ENCODE results near the gene HIGD2B.
"Not testable (repeated sequence)": the region's sequence is repeated elsewhere in the genome, so short reads cannot be mapped to it uniquely, and the experiment has no call there.

Gene HIGD2B

GRCh38 chr15:72654397-72654796 is 31.6 kb downstream of the HIGD2B start, which contains the start of gene GOLGA6B:
TSS of gene GOLGA6B (plus strand) at chr15:72654697. CDS start at chr15:72654738, 41 bp downstream.
- not testable (repeated sequence) for H3K36me3 Mint-ChIP-seq (ENCODE audit: low read depth); H3K4me1 Mint-ChIP-seq; H3K27me3 Mint-ChIP-seq (ENCODE audit: low read depth); H3K4me3 Mint-ChIP-seq; H3K27ac Mint-ChIP-seq; H3K9me3 Mint-ChIP-seq

DNA sequence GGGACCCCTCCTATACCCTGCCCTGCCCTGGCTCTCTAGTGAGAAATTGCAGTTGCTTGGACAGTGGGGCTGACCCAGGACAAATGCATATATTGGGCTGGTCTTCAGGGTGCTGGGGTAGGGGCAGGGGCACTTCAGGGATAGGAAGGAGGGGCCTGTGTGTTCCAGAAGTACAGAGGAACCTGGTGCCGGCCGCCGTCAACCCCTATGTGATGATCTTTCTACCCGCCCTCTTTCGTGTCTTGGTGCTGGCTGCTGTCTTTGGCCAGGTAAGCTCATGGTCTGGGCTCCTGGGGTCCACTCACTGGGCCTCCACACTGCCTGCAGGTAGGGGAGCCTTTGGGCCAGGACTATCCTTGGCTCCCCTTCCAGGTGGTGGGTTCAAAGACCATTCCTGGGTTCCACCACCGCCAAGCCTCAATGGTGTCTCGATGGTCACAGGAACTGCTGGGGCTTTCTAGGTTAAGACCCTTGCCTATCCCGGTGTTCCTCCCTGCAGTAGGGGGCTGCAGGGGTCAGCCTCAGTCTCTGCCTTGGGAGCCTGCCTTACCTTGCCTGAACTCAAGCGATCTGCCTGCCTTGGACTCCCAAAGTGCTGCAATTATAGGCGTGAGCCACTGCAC is 37.2 kb downstream of the HIGD2B start:
- H3K9me3 Mint-ChIP-seq; H3K27me3 Mint-ChIP-seq (ENCODE audit: low read depth); H3K27ac Mint-ChIP-seq; H3K36me3 Mint-ChIP-seq (ENCODE audit: low read depth); H3K4me1 Mint-ChIP-seq; H3K4me3 Mint-ChIP-seq: not testable (repeated sequence)

DNA sequence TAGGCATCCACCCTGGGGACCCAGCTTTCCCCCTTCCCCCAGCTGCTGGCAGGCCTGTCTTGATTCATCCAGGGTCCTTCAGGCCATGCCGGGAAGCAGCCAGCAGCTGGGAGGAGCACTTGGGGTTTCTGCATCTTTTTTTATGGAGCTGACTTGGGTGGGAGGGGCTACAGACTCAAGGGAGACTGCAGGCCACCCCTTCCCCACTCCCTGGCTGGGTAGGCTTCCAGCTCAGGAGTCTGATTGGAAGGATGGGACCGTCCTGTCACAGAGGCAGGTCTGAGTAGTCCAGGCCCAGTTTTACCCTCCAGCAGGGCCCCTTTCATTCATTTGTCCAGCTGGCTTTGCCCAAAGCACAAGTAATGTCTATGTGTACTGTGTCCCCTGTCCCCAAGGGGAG is 43.7 kb downstream of the HIGD2B start:
- not testable (repeated sequence) for H3K9me3 Mint-ChIP-seq

GRCh38 chr15:72639759-72640483 is 46.1 kb downstream of the HIGD2B start:
- H3K27ac Mint-ChIP-seq; H3K36me3 Mint-ChIP-seq (ENCODE audit: low read depth); H3K27me3 Mint-ChIP-seq (ENCODE audit: low read depth); H3K4me1 Mint-ChIP-seq; H3K4me3 Mint-ChIP-seq; H3K9me3 Mint-ChIP-seq: not testable (repeated sequence)

More for the DNA sequence above, 43.7 kb downstream of the HIGD2B start:
- H3K36me3 Mint-ChIP-seq (ENCODE audit: low read depth); H3K4me1 Mint-ChIP-seq; H3K27ac Mint-ChIP-seq; H3K4me3 Mint-ChIP-seq; H3K27me3 Mint-ChIP-seq (ENCODE audit: low read depth): not testable (repeated sequence)

DNA sequence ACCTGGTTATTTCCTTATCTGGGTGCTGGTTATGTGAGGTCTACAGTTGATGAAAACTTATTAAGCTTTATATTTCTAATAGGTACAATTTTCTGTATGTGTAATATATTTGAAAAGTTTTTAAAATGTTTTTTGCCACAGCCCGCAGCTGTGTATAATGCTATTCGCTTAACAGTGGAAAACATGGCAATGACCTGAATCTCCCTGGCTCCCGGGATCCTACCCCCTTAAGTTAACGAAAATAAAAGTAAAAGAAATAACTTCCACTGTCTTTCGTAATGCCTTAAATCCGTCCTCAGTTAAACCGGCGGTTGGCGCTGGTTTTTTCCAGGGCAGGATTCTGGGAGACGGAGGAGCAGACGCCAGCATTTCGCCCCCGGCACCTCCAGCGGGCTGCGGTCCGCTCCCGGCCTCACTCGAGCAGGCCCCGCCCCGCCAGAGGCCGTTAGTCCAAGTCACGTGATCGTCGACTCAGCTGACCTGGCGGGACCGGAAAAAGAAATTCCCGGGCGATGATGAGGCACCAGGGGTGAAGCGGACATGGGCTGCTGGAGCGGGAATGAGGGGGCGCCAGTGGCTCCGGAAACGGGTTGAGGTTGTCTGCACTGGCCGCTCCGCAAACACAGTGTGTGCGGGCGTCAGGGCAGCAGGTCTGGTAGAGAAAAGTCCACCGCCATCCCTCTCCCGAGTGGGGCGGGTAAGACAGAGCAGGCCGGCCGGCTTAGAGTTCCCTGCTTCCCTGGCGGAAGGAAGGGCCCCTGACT is 49.3 kb downstream of the HIGD2B start:
- not testable (repeated sequence) for H3K27ac Mint-ChIP-seq; H3K27me3 Mint-ChIP-seq (ENCODE audit: low read depth); H3K36me3 Mint-ChIP-seq (ENCODE audit: low read depth); H3K4me1 Mint-ChIP-seq; H3K9me3 Mint-ChIP-seq
- H3K4me3 Mint-ChIP-seq, result peak overlapping the region in 1 of 3 experiments; percentile 38

DNA sequence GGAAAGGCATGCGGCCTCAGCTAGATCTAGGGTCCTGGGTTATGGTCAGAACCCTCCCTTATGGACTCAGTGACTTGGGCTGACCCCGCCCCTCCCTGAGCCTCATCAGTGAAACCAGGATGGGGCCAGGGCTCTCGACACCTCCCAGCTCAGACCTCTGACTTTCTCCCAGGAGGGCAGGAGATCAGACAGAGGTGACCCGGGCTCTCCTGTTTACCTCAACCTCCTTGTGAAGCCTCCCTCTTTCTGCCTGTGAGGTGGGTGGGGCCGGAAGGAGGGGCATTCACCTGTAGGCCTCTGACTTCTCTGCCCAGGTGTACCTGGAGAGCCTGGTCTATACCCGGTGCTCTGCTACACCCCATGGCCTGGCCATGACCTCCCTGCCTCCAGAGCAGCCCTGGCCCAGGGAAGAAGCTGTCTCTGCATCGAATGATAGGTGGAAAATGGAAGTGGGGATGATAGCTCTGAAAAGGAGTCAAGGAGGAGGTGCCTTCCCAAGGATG is 56.9 kb downstream of the HIGD2B start:
- H3K27ac Mint-ChIP-seq; H3K9me3 Mint-ChIP-seq; H3K4me3 Mint-ChIP-seq; H3K4me1 Mint-ChIP-seq; H3K36me3 Mint-ChIP-seq (ENCODE audit: low read depth); H3K27me3 Mint-ChIP-seq (ENCODE audit: low read depth): not testable (repeated sequence)

DNA sequence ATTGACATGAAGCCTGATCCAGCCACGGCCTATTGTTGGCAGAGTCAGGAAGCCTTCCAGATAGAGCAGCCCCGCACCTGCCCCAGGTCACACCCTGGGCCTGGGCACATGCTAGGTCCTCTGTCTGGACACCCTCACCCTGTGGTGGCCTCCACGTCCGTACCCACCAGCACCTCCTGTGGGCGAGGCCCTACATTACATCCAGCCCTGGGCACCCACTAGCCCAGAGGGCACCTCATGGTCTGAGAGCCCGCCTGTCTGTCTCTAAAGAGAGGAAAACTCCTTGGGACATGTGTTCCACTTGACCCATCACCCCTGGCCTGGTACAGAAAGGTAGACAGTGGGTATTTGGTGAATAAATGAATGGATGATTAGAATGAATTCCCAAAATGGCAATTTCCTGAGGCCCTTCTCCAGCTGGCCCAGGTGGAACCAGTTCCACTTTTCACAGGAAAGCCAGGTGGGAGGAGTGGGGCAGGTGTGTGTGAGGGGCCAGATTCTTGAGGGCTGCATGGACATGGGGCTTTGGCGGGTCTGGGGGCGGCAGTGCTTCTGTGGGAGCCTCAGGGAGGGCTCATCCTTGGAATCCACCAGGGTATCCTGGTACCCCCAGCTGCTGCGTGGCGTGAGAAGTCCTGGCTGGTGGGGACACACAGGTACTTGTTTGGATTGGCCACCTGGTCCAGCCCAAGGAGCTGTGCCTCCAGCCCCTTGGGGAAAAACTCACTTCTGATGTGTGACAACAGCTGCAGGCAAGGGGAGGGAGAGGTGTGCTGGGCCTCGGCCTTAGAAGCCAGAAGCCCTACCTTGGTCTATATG is 57.5 kb downstream of the HIGD2B start:
- not testable (repeated sequence) for H3K9me3 Mint-ChIP-seq; H3K4me1 Mint-ChIP-seq; H3K27me3 Mint-ChIP-seq (ENCODE audit: low read depth)

DNA sequence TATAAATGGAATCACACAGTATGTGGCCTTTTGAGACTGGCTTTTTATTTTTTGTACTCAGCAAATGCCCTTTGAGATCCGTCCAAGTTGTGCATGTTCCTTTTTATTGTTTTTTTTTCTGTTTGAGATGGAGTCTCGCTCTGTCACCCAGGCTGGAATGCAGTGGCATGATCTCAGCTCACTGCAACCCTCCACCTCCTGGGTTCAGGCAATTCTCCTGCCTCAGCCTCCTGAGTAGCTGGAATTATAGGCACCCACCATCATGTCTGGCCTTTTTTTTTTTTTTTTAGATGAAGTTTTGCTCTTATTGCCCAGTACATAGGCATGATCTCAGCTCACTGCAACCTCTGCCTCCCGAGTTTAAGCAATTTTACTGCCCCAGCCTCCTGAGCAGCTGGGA is 59.8 kb downstream of the HIGD2B start:
- not testable (repeated sequence) for H3K4me1 Mint-ChIP-seq; H3K27ac Mint-ChIP-seq; H3K4me3 Mint-ChIP-seq; H3K36me3 Mint-ChIP-seq (ENCODE audit: low read depth); H3K9me3 Mint-ChIP-seq; H3K27me3 Mint-ChIP-seq (ENCODE audit: low read depth)

More for the DNA sequence above, 57.5 kb downstream of the HIGD2B start:
- H3K36me3 Mint-ChIP-seq (ENCODE audit: low read depth); H3K4me3 Mint-ChIP-seq; H3K27ac Mint-ChIP-seq: not testable (repeated sequence)

Data from nephron (organoid).